HepG2 (cell line): ENCODE measurements around the gene PPP1R12C. TPM values are rescaled to one million over a fixed set of nuclear protein-coding genes. Genes with fewer than 3 reads are reported as not detected.

Experiments used
- AGO1 ChIP-seq: fragments of 200-400 bp; formaldehyde crosslinking; IDR thresholded peaks from 2 replicates; pipeline ENCODE4 v1.6.1; 2017; ENCODE audit warnings: mild to moderate bottlenecking, low read depth, low read length, moderate library complexity; ENCODE audit not compliant: poor library complexity, severe bottlenecking
- BCLAF1 ChIP-seq: fragments of 450-650 bp; IDR thresholded peaks from 2 replicates; pipeline ENCODE4 v1.6.1; 2017; ENCODE audit warnings: mild to moderate bottlenecking
- CENPBD1 ChIP-seq: sonication (generic); formaldehyde crosslinking; IDR thresholded peaks from 2 replicates; pipeline ENCODE4 v1.8.0; 2022; ENCODE audit warnings: missing genetic modification reagents, low read depth, mild to moderate bottlenecking, borderline replicate concordance
- CHCHD3 ChIP-seq: sonication (generic); formaldehyde crosslinking; IDR thresholded peaks from 2 replicates; pipeline ENCODE4 v1.8.0; 2022; ENCODE audit warnings: mild to moderate bottlenecking, missing genetic modification reagents, moderate library complexity
- DZIP1 ChIP-seq: sonication (generic); formaldehyde crosslinking; IDR thresholded peaks from 2 replicates; pipeline ENCODE4 v1.5.0; 2020; ENCODE audit warnings: mild to moderate bottlenecking, missing genetic modification reagents
- FOXP4 ChIP-seq: sonication (generic); formaldehyde crosslinking; IDR thresholded peaks from 2 replicates; pipeline ENCODE4 v1.4.0; 2020; ENCODE audit warnings: missing genetic modification reagents
- NRL ChIP-seq: sonication (generic); formaldehyde crosslinking; IDR thresholded peaks from 2 replicates; pipeline ENCODE4 v1.5.0; 2020; ENCODE audit warnings: missing genetic modification reagents, mild to moderate bottlenecking, moderate library complexity, borderline replicate concordance
- PHF21A ChIP-seq: sonication (generic); formaldehyde crosslinking; IDR thresholded peaks from 2 replicates; pipeline ENCODE4 v1.5.0; 2020; ENCODE audit warnings: mild to moderate bottlenecking, missing genetic modification reagents
- SNAI1 ChIP-seq: sonication (generic); formaldehyde crosslinking; IDR thresholded peaks from 2 replicates; pipeline ENCODE4 v1.5.0; 2020; ENCODE audit warnings: mild to moderate bottlenecking, missing genetic modification reagents, borderline replicate concordance
- SP1 ChIP-seq, 2 experiments: fragments of 450-650 bp in 1 of 2; sonication (generic) in 1 of 2; formaldehyde crosslinking in 1 of 2; IDR thresholded peaks; 2 replicates each; pipeline versions ENCODE4 v1.4.0 to v1.6.1; 2016 to 2020; ENCODE audit warnings: missing genetic modification reagents in 1 of 2
- TFDP2 ChIP-seq: sonication (generic); formaldehyde crosslinking; IDR thresholded peaks from 2 replicates; pipeline ENCODE4 v1.4.0; 2020; ENCODE audit warnings: missing genetic modification reagents
- ZFP41 ChIP-seq: sonication (generic); formaldehyde crosslinking; IDR thresholded peaks from 2 replicates; pipeline ENCODE4 v1.4.0; 2020; ENCODE audit warnings: mild to moderate bottlenecking, missing genetic modification reagents, borderline replicate concordance
- ZNF281 ChIP-seq: sonication (generic); formaldehyde crosslinking; IDR thresholded peaks from 2 replicates; pipeline ENCODE4 v1.4.0; 2020; ENCODE audit warnings: missing genetic modification reagents, borderline replicate concordance
- polyA plus RNA-seq, 8 experiments: library from polyadenylated mRNA; depleted of rRNA in 3 of 8; stranded (reverse) in 7 of 8; unstranded in 1 of 8; fragments of >200 nt; fragmentation: Illumina TruSeq in 4 of 8; extraction: Trizol in 4 of 8; gene quantifications; 2 replicates each; pipeline versions ENCODE4 v1.2.1 to v1.2.3, GENCODE V29; 2011 to 2016; ENCODE audit warnings: low read depth in 4 of 8, missing spikeins in 1 of 8, mixed read lengths in 1 of 8; ENCODE audit not compliant: insufficient read depth in 1 of 8
- total RNA-seq, 5 experiments: library from RNA; depleted of rRNA; stranded (reverse); fragments of >200 nt; fragmentation: Illumina TruSeq; extraction: Trizol; gene quantifications; 2 replicates each; pipeline ENCODE4 v1.2.3, GENCODE V29; 2016; ENCODE audit warnings: low read depth in 1 of 5

PPP1R12C gene
- total and polyA plus RNA-seq, 2 of the 13 experiments (the other 11 are each of a cell fraction or from before 2014, with no cell fraction given), result 29.7 to 30.3 TPM

GRCh38 chr19:55156202-55157063 is 39.0 kb upstream of the PPP1R12C start (continued):
- TF ChIP-seq ZNF281 (CRISPR knock-in tag) (no peak), SNAI1 (CRISPR knock-in tag) (no peak), CHCHD3 (CRISPR knock-in tag) (no peak), PHF21A (no peak), SP1 (IDR thresholded peaks at IDR 0.05) (no peak), SP1 (CRISPR knock-in tag; IDR thresholded peaks at IDR 0.05) (0 out of 2 replicates have a peak, but pooled peaks have one; percentile 54), NRL (CRISPR knock-in tag) (0 out of 2 replicates have a peak, but pooled peaks have one; percentile 34), CENPBD1 (CRISPR knock-in tag) (no peak), ZFP41 (CRISPR knock-in tag) (no peak), FOXP4 (CRISPR knock-in tag) (no peak), BCLAF1 (no peak), TFDP2 (CRISPR knock-in tag) (no peak), AGO1 (no peak), DZIP1 (CRISPR knock-in tag) (0 out of 2 replicates have a peak, but pooled peaks have one; percentile 42)
